Mesothelial cell of epicardium (in vitro differentiated cells): ENCODE data around the gene IL13RA1. TPM values are rescaled to one million over a fixed set of nuclear protein-coding genes. Genes with fewer than 3 reads are reported as not detected.

Experiments used
- DNase-seq, 2 experiments: peaks; one replicate each; pipeline ENCODE4 v3.0.0; 2021; ENCODE audit warnings: low spot score in 2 of 2; ENCODE audit not compliant: unreplicated experiment in 2 of 2
- H3K27ac Mint-ChIP-seq: 2 replicates; pipeline ENCODE4 v1.8.0; 2021; ENCODE audit warnings: mixed read lengths
- H3K27me3 Mint-ChIP-seq: 2 replicates; pipeline ENCODE4 v1.8.0; 2021; ENCODE audit warnings: low read depth, mixed read lengths
- H3K36me3 Mint-ChIP-seq: 2 replicates; pipeline ENCODE4 v1.8.0; 2021; ENCODE audit warnings: mixed read lengths
- H3K4me1 Mint-ChIP-seq: 2 replicates; pipeline ENCODE4 v1.8.0; 2021; ENCODE audit warnings: mixed read lengths
- H3K4me3 Mint-ChIP-seq: 2 replicates; pipeline ENCODE4 v1.8.0; 2021; ENCODE audit warnings: mild to moderate bottlenecking, moderate library complexity, mixed read lengths
- H3K9me3 Mint-ChIP-seq: 2 replicates; pipeline ENCODE4 v1.8.0; 2021; ENCODE audit warnings: mixed read lengths
- total RNA-seq: library from RNA; stranded (reverse); gene quantifications from 3 replicates; pipeline ENCODE4 v1.2.1, GENCODE V29; 2021
- TF ChIP-seq, protein P1 (sequence below): fragments of 200-600 bp; sonication (generic); IDR thresholded peaks from one replicate; pipeline ENCODE4 v1.5.0; 2021; ENCODE audit warnings: antibody characterized with exemption; ENCODE audit not compliant: unreplicated experiment

The IL13RA1 gene
- total RNA-seq, 1 donor from 2014 or later: 24.5 TPM

DNA sequence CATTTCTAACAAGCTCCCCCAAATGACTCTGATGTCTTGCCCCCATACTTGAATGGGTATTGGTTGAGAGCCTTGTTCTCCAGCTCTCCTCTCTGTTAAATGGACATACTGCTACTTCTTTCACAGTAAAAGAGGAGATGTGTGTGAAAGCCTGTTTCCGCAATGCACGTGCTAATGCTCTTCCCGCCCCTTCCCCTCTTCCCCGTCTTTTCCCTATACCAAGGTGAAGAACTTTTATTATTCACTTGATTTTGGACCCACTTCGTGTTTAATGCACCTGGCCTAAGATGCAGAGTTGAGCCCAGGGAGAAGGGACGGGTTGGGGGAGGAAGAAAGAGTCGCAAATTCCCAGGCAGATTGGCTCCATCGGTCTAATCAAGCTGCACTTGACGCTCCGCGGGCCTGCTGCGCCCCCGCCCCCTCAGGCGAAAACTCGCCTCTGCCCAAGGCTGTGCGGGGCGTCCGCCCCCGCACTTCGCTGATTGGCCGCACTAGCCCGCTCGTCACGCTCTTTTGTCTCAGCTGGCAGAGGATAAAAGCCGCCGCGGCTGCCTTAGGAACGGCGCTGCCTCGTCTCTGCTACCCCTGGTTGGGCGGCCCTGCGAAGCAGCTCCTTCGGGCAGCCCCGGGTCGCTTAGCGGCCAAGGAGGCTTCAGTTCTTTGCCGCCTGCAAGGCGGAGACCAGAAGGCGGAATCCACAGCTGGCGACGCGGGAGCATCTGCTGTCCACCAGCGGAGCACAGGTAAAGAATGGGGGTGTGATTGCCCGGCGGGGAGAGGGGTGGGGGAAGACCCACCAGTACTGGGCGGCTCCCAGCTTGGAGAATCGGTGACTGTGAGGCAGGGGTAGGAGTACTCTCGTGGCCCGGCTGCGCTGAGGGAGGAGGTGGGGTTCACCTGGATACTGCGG is 96.1 kb downstream of the IL13RA1 start, which contains the start of gene ZCCHC12:
ZCCHC12 (plus strand) TSS at position 562 of the 910 bp plus-strand sequence. CDS start 1,421 bp downstream, outside the sequence.
- H3K27ac Mint-ChIP-seq: no peak within 1 kb of the TSS
- DNase-seq: peak; percentile 47 to 64
- H3K27me3 Mint-ChIP-seq: peaks cover 54% of the 10 kb centered on the region
- H3K4me1 Mint-ChIP-seq: peaks cover 13% of the 10 kb centered on the region
- peak within 1 kb of the TSS; percentile 75 for H3K4me3 Mint-ChIP-seq
- peaks cover 3% of the 10 kb centered on the region for H3K36me3 Mint-ChIP-seq
- peaks cover 17% of the 10 kb centered on the region for H3K9me3 Mint-ChIP-seq
- TF ChIP-seq, protein P1, sequence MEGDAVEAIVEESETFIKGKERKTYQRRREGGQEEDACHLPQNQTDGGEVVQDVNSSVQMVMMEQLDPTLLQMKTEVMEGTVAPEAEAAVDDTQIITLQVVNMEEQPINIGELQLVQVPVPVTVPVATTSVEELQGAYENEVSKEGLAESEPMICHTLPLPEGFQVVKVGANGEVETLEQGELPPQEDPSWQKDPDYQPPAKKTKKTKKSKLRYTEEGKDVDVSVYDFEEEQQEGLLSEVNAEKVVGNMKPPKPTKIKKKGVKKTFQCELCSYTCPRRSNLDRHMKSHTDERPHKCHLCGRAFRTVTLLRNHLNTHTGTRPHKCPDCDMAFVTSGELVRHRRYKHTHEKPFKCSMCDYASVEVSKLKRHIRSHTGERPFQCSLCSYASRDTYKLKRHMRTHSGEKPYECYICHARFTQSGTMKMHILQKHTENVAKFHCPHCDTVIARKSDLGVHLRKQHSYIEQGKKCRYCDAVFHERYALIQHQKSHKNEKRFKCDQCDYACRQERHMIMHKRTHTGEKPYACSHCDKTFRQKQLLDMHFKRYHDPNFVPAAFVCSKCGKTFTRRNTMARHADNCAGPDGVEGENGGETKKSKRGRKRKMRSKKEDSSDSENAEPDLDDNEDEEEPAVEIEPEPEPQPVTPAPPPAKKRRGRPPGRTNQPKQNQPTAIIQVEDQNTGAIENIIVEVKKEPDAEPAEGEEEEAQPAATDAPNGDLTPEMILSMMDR: no peak

DNA sequence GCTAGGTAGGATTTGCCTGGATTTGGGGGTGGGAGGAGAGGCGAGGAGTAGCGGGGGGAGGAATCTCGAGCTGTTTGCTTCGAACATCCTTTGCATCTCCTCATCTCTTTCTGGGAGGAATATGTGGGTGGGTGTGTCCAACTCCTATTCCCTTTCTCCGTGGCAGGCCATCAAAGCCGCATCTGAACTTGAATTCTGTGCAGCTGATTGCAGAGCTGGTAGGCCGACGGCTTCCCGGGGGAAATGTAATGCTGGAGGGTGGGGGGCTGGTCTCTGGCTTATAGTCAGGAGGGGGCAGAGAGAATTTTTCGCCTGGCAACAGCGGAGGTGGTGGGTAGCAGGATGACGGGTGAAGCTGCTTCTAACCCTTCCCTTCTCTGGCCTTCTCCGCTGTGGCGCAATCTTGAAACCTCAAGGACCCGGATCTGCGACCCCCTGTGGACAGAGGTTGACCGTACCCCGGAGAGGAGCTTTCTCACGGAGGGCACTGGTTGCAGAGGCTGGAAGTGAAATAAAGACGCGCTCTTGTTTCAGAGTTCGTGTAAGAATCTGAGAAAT is 96.8 kb downstream of the IL13RA1 start:
- peaks cover 3% of the 10 kb centered on the region for H3K36me3 Mint-ChIP-seq
- H3K9me3 Mint-ChIP-seq: peaks cover 20% of the 10 kb centered on the region
- H3K4me3 Mint-ChIP-seq: peak overlapping the region; percentile 75
- H3K27ac Mint-ChIP-seq: no peak overlapping the region
- peaks cover 13% of the 10 kb centered on the region for H3K4me1 Mint-ChIP-seq
- DNase-seq: no peak
- H3K27me3 Mint-ChIP-seq: peaks cover 59% of the 10 kb centered on the region
- TF ChIP-seq, protein P1: no peak

DNA sequence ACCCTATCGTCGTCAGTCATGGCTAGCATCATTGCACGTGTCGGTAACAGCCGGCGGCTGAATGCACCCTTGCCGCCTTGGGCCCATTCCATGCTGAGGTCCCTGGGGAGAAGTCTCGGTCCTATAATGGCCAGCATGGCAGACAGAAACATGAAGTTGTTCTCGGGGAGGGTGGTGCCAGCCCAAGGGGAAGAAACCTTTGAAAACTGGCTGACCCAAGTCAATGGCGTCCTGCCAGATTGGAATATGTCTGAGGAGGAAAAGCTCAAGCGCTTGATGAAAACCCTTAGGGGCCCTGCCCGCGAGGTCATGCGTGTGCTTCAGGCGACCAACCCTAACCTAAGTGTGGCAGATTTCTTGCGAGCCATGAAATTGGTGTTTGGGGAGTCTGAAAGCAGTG is 97.8 kb downstream of the IL13RA1 start:
- Mint-ChIP-seq H3K27ac (no peak overlapping the region), H3K9me3 (peaks cover 19% of the 10 kb centered on the region), H3K4me1 (peaks cover 13% of the 10 kb centered on the region), H3K36me3 (peaks cover 3% of the 10 kb centered on the region), H3K27me3 (peaks cover 59% of the 10 kb centered on the region), H3K4me3 (no peak overlapping the region)
- DNase-seq: no peak
- TF ChIP-seq, protein P1: no peak

DNA sequence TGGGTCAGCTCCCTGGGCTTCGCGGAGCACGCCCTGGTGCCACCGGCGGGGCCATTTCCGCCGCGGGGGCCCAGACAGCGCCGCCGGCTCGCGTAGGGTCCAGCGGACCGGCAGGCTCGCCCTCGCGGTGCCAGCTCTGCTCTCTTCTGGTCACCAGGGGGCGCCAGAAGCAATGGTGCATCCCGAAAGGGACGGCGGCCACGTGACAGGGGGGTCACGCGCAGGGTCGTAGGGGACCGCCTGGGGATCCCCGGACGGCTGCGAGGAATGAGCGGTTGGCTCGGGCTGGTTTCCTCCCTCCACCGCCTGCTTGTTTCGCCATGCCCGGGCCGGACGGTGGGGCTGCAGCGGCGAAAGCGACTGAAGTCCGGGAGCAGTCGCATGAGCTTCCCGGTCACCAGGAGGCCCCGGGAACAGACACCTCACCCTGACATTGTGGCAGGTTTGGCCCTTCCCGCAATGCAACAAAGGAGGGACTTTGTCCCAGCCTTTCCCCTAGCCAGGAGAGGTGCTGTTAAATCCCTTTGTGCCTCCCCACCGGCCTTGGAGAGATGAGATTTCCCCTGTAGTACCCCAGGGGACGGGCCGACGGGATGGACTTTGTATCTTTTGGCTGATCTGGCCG is 112.0 kb downstream of the IL13RA1 start:
- no peaks in the 10 kb centered on the region for H3K36me3 Mint-ChIP-seq
- DNase-seq: peak; percentile 58 to 76
- peak overlapping the region; percentile 57 for H3K4me3 Mint-ChIP-seq
- no peaks in the 10 kb centered on the region for H3K27me3 Mint-ChIP-seq
- no peaks in the 10 kb centered on the region for H3K4me1 Mint-ChIP-seq
- TF ChIP-seq, protein P1: peak; percentile 74
- no peak overlapping the region for H3K27ac Mint-ChIP-seq
- H3K9me3 Mint-ChIP-seq: peaks cover 7% of the 10 kb centered on the region

Other genes with a start within 250 kb of the IL13RA1 start
- gene DOCK11, start 231.8 kb upstream of the IL13RA1 start, total RNA-seq: 53.6 to 58.2 TPM (median 56.7 TPM) in 3 replicates
- 1.7 to 2.5 TPM (median 2.1 TPM) in 3 replicates for gene ZCCHC12, start 96.2 kb downstream of the IL13RA1 start, total RNA-seq
- gene LONRF3, start 247.0 kb downstream of the IL13RA1 start, total RNA-seq: 0.97 to 1.6 TPM (median 1.3 TPM) in 3 replicates